OCI-LY7 (cell line): Measurements from ENCODE around the gene CHMP4A. TPM values are rescaled to one million over a fixed set of nuclear protein-coding genes. Genes with fewer than 3 reads are reported as not detected.

Source experiments
- BruUV-seq: library from RNA; stranded (reverse); fragments of 400-500 nt; replicated peaks from 2 replicates; lab custom pipeline; 2021; lab: Mats Ljungman, UMichigan
- CTCF ChIA-PET: fragments of 300-600 bp; sonication (Branson Sonifier 250); formaldehyde crosslinking; loops from one replicate; lab custom pipeline; 2022; ENCODE audit warnings: antibody characterized with exemption; ENCODE audit not compliant: unreplicated experiment; lab: Charles Lee
- POLR2A ChIA-PET: fragments of 300-600 bp; sonication (Branson Sonifier 250); formaldehyde crosslinking; loops from one replicate; lab custom pipeline; 2022; ENCODE audit warnings: antibody characterized with exemption; lab: Charles Lee
- DNase-seq: peaks from one replicate; pipeline ENCODE4 v3.0.0-alpha.2; 2015; ENCODE audit warnings: low spot score
- H2AFZ ChIP-seq: fragments of 200-600 bp; sonication (generic), shearing (Covaris generic); 2 replicates; pipeline ENCODE4 v1.6.1; 2014; ENCODE audit warnings: mild to moderate bottlenecking, antibody characterized with exemption, low read length, moderate library complexity
- H3K27ac ChIP-seq: fragments of 200-600 bp; sonication (generic); 2 replicates; pipeline ENCODE4 v1.5.1; 2014; ENCODE audit warnings: mixed run types, low read depth, mild to moderate bottlenecking, moderate library complexity, low read length, inconsistent platforms; ENCODE audit not compliant: poor library complexity, severe bottlenecking
- H3K36me3 ChIP-seq: fragments of 200-600 bp; sonication (generic); 2 replicates; pipeline ENCODE4 v1.6.1; 2014; ENCODE audit warnings: mild to moderate bottlenecking, antibody characterized with exemption, low read length, moderate library complexity, mixed read lengths; ENCODE audit not compliant: insufficient read depth
- H3K4me1 ChIP-seq: fragments of 200-600 bp; sonication (generic); 2 replicates; pipeline ENCODE4 v1.5.1; 2014; ENCODE audit warnings: mild to moderate bottlenecking, low read length; ENCODE audit not compliant: insufficient read depth, poor library complexity, severe bottlenecking
- H3K4me2 ChIP-seq: fragments of 200-600 bp; sonication (generic); 2 replicates; pipeline ENCODE4 v1.6.1; 2014; ENCODE audit warnings: mild to moderate bottlenecking, low read length
- H3K4me3 ChIP-seq: fragments of 200-600 bp; sonication (generic); 2 replicates; pipeline ENCODE4 v1.5.1; 2014; ENCODE audit warnings: mild to moderate bottlenecking, low read depth, low read length; ENCODE audit not compliant: poor library complexity, severe bottlenecking
- H3K79me2 ChIP-seq: fragments of 200-600 bp; sonication (generic); 2 replicates; pipeline ENCODE4 v1.6.1; 2016; ENCODE audit warnings: low read depth, mild to moderate bottlenecking, low read length, moderate library complexity, mixed read lengths; ENCODE audit not compliant: insufficient read depth
- H3K9me2 ChIP-seq: fragments of 200-600 bp; sonication (generic); 2 replicates; pipeline ENCODE4 v1.6.1; 2016; ENCODE audit warnings: mild to moderate bottlenecking, low read length, mixed read lengths; ENCODE audit not compliant: insufficient read depth
- H3K9me3 ChIP-seq: fragments of 200-600 bp; sonication (generic); 2 replicates; pipeline ENCODE4 v1.6.1; 2014; ENCODE audit warnings: mild to moderate bottlenecking, mixed run types, low read length, mixed read lengths
- H4K20me1 ChIP-seq: fragments of 200-600 bp; sonication (generic); 2 replicates; pipeline ENCODE4 v1.6.1; 2014; ENCODE audit warnings: mild to moderate bottlenecking, antibody characterized with exemption, low read length, moderate library complexity, mixed read lengths; ENCODE audit not compliant: insufficient read depth
- EZH2phosphoT487 ChIP-seq: fragments of 200-600 bp; sonication (generic); IDR thresholded peaks from 2 replicates; pipeline ENCODE4 v1.6.1; 2018; ENCODE audit warnings: low read depth, borderline replicate concordance, mild to moderate bottlenecking, mixed run types, antibody characterized with exemption, low read length, moderate library complexity, mixed read lengths
- intact Hi-C: fragments of 100-400 bp; cut with micrococcal nuclease; formaldehyde crosslinking; loops from one replicate; pipeline ENCODE4 v1.10.0; 2022; ENCODE audit not compliant: unreplicated experiment
- total RNA-seq, 2 experiments: library from RNA; depleted of rRNA in 1 of 2; stranded (reverse); fragments of >200 nt in 1 of 2; shearing (Covaris generic) in 1 of 2; gene quantifications; 2 replicates each; pipeline ENCODE4 v1.2.3, GENCODE V29; 2014 to 2022
- TF ChIP-seq, protein P1 (sequence below): fragments of 200-600 bp; sonication (generic); conservative IDR thresholded peaks from 2 replicates; pipeline ENCODE4 v1.5.1; 2014; ENCODE audit warnings: mild to moderate bottlenecking, antibody characterized with exemption, low read length, moderate library complexity, mixed read lengths

CHMP4A gene
- total RNA-seq, 2 experiments from 2014 or later: 48.5 to 72.9 TPM

DNA sequence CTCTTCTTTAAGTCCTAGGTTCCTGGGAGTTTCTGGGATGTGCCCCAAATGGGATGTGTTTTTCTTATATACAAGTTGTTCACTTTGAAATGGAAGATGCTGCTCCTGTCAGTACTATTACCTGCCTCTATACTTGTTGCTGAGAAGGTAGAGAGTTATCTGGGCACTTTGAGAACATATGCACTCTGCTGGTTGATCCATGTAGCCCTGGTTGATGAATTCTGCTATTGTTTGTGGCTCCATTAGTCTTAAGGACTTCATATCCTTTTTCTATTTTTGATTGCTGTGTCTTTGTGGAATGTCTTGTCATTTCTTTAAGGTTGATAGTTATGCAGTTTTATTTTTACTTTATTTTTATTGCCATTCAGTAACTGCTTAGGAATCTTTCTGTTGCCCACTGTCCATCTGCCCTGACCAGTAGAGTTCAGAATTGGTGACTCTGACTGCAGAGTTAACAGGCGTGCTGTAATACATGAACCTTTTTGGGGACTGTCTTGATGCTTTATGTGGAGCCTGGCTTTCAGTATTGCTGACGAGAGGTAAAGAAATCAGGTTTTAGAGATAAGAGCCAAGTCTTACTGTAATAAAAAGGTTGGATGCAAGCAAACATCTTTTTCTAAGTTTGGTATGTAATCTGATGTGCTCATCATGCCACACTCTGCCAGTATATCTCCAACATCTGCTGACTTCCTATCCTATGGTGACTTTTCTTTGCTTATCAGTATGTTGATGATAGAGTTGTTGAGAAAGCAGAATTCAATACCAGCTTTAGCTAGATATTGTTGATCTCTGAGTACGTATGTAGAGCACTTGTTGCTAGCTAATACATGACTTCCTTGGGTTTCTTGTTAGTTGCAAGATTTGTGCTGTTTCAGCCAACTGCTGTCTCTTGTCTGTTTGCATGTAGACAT is 21.1 kb upstream of the CHMP4A start:
- BruUV-seq: no TSS peak
- peak overlapping the region; percentile 84 for H3K4me3 ChIP-seq
- H2AFZ ChIP-seq: no peak overlapping the region
- TF ChIP-seq, protein P1, sequence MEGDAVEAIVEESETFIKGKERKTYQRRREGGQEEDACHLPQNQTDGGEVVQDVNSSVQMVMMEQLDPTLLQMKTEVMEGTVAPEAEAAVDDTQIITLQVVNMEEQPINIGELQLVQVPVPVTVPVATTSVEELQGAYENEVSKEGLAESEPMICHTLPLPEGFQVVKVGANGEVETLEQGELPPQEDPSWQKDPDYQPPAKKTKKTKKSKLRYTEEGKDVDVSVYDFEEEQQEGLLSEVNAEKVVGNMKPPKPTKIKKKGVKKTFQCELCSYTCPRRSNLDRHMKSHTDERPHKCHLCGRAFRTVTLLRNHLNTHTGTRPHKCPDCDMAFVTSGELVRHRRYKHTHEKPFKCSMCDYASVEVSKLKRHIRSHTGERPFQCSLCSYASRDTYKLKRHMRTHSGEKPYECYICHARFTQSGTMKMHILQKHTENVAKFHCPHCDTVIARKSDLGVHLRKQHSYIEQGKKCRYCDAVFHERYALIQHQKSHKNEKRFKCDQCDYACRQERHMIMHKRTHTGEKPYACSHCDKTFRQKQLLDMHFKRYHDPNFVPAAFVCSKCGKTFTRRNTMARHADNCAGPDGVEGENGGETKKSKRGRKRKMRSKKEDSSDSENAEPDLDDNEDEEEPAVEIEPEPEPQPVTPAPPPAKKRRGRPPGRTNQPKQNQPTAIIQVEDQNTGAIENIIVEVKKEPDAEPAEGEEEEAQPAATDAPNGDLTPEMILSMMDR: no peak; the same call in 1 of the 2 replicates
- TF ChIP-seq EZH2phosphoT487: no peak
- H3K9me3 ChIP-seq: no peaks in the 10 kb centered on the region
- peaks cover 55% of the 10 kb centered on the region for H3K36me3 ChIP-seq
- no peak overlapping the region for H3K27ac ChIP-seq
- H3K4me1 ChIP-seq: peaks cover 30% of the 10 kb centered on the region
- no peaks in the 10 kb centered on the region for H3K9me2 ChIP-seq
- intact Hi-C loops: no loop called here
- CTCF ChIA-PET: no interaction called here
- no peaks in the 10 kb centered on the region for H4K20me1 ChIP-seq
- no peak for DNase-seq
- H3K79me2 ChIP-seq: peaks cover 36% of the 10 kb centered on the region
- peak overlapping the region; percentile 87 for H3K4me2 ChIP-seq
- POLR2A ChIA-PET: interaction anchor here (0.6 to 1.2 kb wide), 4 partner anchors 7 to 40 kb away, joined by 3 to 4 read pairs (median 4); partner anchors contain the start of gene CHMP4A

DNA sequence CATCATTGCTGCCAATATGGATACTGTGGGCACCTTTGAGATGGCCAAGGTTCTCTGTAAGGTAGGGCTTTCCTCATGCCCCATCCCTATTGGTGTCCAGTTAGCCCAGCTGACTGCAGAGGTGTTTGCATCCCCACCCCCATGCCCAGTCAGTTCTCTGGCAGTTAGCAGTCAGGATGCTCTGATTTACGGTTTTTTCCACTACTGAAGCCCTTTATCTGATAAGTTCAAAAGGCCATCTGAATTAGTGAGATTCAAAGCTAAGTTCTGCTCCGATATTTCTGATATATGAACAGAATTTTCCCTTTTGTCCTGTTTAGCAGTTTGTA is 20.2 kb upstream of the CHMP4A start:
- peaks cover 30% of the 10 kb centered on the region for H3K4me1 ChIP-seq
- H4K20me1 ChIP-seq: no peaks in the 10 kb centered on the region
- ChIA-PET POLR2A (interaction anchor here (0.6 to 1.5 kb wide), 3 partner anchors 9 to 41 kb away, joined by 4 to 8 read pairs (median 4); partner anchors contain the start of genes CHMP4A and TINF2), CTCF (no interaction called here)
- intact Hi-C loops: no loop called here
- peaks cover 50% of the 10 kb centered on the region for H3K36me3 ChIP-seq
- no peak overlapping the region for H2AFZ ChIP-seq
- H3K4me2 ChIP-seq: peak overlapping the region; percentile 87
- peak overlapping the region; percentile 74 for H3K27ac ChIP-seq
- peak overlapping the region; percentile 84 for H3K4me3 ChIP-seq
- H3K79me2 ChIP-seq: peaks cover 39% of the 10 kb centered on the region
- H3K9me3 ChIP-seq: no peaks in the 10 kb centered on the region
- no peak for DNase-seq
- BruUV-seq: no TSS peak
- H3K9me2 ChIP-seq: no peaks in the 10 kb centered on the region
- no peak for TF ChIP-seq EZH2phosphoT487
- TF ChIP-seq, protein P1: no peak
